ENCODE results near the gene MYCBP.

The MYCBP gene

DNA sequence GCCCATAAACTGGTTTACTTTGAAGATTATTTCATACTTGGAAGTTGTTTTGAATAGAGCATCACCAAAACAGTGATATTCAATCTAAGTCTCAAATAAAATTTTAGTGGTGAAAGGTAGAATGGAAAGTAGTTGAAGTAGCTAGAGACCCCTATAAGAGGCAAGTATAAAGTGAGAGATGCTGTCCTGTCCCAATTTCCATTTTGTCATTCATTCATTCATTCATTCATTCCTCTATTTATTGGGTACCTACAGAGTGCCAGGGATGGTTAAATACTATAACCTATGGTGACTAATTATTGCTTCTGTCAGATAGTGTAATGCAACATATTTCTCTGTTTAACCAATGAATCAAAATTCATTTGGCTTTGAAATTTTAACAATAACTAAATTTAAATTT lies 46.3 kb downstream of the MYCBP start:
- Histone ChIP-seq H2AFZ (ENCODE audit: low read length, unreplicated experiment) (no peak overlapping the region), H3K79me2 (ENCODE audit: control insufficient read depth, insufficient read depth, low read length, unreplicated experiment) (no peaks in the 10 kb centered on the region), H3K36me3 (ENCODE audit: insufficient read depth, low read length) (no peaks in the 10 kb centered on the region), H3K4me1 (ENCODE audit: control insufficient read depth, insufficient read depth, low read length, unreplicated experiment) (no peaks in the 10 kb centered on the region), H3K4me3 (ENCODE audit: low read depth, low read length) (no peak overlapping the region), H3K27me3 (ENCODE audit: insufficient read depth, low read length) (peaks cover 80% of the 10 kb centered on the region), H3K27ac (ENCODE audit: low read depth, low read length) (no peak overlapping the region)

DNA sequence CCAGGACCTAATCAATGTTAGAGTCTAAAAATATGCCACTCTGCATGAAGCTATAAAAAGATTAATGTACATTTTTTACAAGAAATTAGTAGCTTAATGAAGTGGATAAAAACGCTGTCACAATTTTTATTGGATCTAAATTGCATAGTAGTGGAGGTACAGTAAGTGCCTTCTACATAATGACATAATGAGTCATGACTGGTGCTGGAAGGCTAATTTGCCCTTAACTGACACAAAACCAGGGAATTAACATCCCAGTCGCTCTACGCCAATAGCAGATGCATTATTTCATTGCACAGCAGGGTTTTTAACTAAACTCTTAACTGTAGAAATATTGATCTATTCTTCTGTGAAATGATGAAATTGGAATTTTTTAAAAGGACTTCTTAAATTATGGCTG lies 46.9 kb downstream of the MYCBP start:
- H3K27ac ChIP-seq (ENCODE audit: low read depth, low read length) = no peak overlapping the region
- H3K27me3 ChIP-seq (ENCODE audit: insufficient read depth, low read length) = peaks cover 79% of the 10 kb centered on the region
- no peak overlapping the region for H2AFZ ChIP-seq (ENCODE audit: low read length, unreplicated experiment)

GRCh38 chr1:38820860-38821259 lies 52.3 kb downstream of the MYCBP start:
- Histone ChIP-seq H3K79me2 (ENCODE audit: control insufficient read depth, insufficient read depth, low read length, unreplicated experiment) (no peaks in the 10 kb centered on the region), H3K36me3 (ENCODE audit: insufficient read depth, low read length) (no peaks in the 10 kb centered on the region), H3K27me3 (ENCODE audit: insufficient read depth, low read length) (peaks cover 84% of the 10 kb centered on the region), H3K27ac (ENCODE audit: low read depth, low read length) (no peak overlapping the region), H3K4me1 (ENCODE audit: control insufficient read depth, insufficient read depth, low read length, unreplicated experiment) (peaks cover 2% of the 10 kb centered on the region), H2AFZ (ENCODE audit: low read length, unreplicated experiment) (no peak overlapping the region), H3K4me3 (ENCODE audit: low read depth, low read length) (no peak overlapping the region)

More for the DNA sequence above, 46.9 kb downstream of the MYCBP start:
- Histone ChIP-seq H3K79me2 (ENCODE audit: control insufficient read depth, insufficient read depth, low read length, unreplicated experiment) (no peaks in the 10 kb centered on the region), H3K4me1 (ENCODE audit: control insufficient read depth, insufficient read depth, low read length, unreplicated experiment) (no peaks in the 10 kb centered on the region), H3K4me3 (ENCODE audit: low read depth, low read length) (no peak overlapping the region), H3K36me3 (ENCODE audit: insufficient read depth, low read length) (no peaks in the 10 kb centered on the region)

- Histone ChIP-seq H3K4me1 (ENCODE audit: control insufficient read depth, insufficient read depth, low read length, unreplicated experiment) (peaks cover 2% of the 10 kb centered on the region), H3K4me3 (ENCODE audit: low read depth, low read length) (no peak overlapping the region), H3K27ac (ENCODE audit: low read depth, low read length) (no peak overlapping the region), H2AFZ (ENCODE audit: low read length, unreplicated experiment) (no peak overlapping the region), H3K79me2 (ENCODE audit: control insufficient read depth, insufficient read depth, low read length, unreplicated experiment) (no peaks in the 10 kb centered on the region), H3K27me3 (ENCODE audit: insufficient read depth, low read length) (peaks cover 84% of the 10 kb centered on the region), H3K36me3 (ENCODE audit: insufficient read depth, low read length) (no peaks in the 10 kb centered on the region)
Observed at GRCh38 chr1:38819516-38819915, 53.6 kb downstream of the MYCBP start.

DNA sequence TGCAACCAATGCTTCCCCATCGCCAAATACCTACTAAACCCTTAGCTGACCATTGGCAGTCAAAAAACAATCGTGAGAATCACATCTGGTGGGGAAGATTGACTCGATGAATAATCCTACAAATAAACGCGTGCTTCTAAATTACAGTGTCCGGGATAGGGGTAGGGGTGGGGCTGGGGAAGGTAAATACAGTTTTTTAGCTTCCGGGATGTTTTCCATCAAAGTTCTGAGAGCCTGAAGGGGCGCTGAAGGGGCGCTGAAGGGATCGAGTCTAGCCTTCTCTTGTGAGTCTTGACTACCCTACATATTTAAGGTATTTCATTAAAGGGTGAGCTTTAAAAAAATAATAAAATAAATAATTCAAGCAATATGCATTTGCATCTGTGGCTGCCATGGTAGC lies 54.1 kb downstream of the MYCBP start:
- no peaks in the 10 kb centered on the region for H3K36me3 ChIP-seq (ENCODE audit: insufficient read depth, low read length)
- H3K4me3 ChIP-seq (ENCODE audit: low read depth, low read length) = no peak overlapping the region
- peaks cover 84% of the 10 kb centered on the region for H3K27me3 ChIP-seq (ENCODE audit: insufficient read depth, low read length)
- no peaks in the 10 kb centered on the region for H3K79me2 ChIP-seq (ENCODE audit: control insufficient read depth, insufficient read depth, low read length, unreplicated experiment)
- no peak overlapping the region for H2AFZ ChIP-seq (ENCODE audit: low read length, unreplicated experiment)
- H3K4me1 ChIP-seq (ENCODE audit: control insufficient read depth, insufficient read depth, low read length, unreplicated experiment) = peaks cover 2% of the 10 kb centered on the region
- no peak overlapping the region for H3K27ac ChIP-seq (ENCODE audit: low read depth, low read length)

- Histone ChIP-seq H2AFZ (ENCODE audit: low read length, unreplicated experiment) (peak overlapping the region; percentile 40), H3K4me1 (ENCODE audit: control insufficient read depth, insufficient read depth, low read length, unreplicated experiment) (peaks cover 2% of the 10 kb centered on the region), H3K79me2 (ENCODE audit: control insufficient read depth, insufficient read depth, low read length, unreplicated experiment) (no peaks in the 10 kb centered on the region), H3K36me3 (ENCODE audit: insufficient read depth, low read length) (no peaks in the 10 kb centered on the region), H3K27ac (ENCODE audit: low read depth, low read length) (no peak overlapping the region), H3K27me3 (ENCODE audit: insufficient read depth, low read length) (peaks cover 91% of the 10 kb centered on the region), H3K4me3 (ENCODE audit: low read depth, low read length) (0 out of 2 replicates have a peak overlapping the region, but pooled peaks have one; percentile 26)
Observed at GRCh38 chr1:38818175-38818976, 54.8 kb downstream of the MYCBP start.

GRCh38 chr1:38817267-38818174 lies 55.6 kb downstream of the MYCBP start:
- peaks cover 98% of the 10 kb centered on the region for H3K27me3 ChIP-seq (ENCODE audit: insufficient read depth, low read length)
- peaks cover 2% of the 10 kb centered on the region for H3K4me1 ChIP-seq (ENCODE audit: control insufficient read depth, insufficient read depth, low read length, unreplicated experiment)
- no peaks in the 10 kb centered on the region for H3K36me3 ChIP-seq (ENCODE audit: insufficient read depth, low read length)
- H2AFZ ChIP-seq (ENCODE audit: low read length, unreplicated experiment) = peak overlapping the region; percentile 40
- no peaks in the 10 kb centered on the region for H3K79me2 ChIP-seq (ENCODE audit: control insufficient read depth, insufficient read depth, low read length, unreplicated experiment)
- H3K27ac ChIP-seq (ENCODE audit: low read depth, low read length) = no peak overlapping the region
- no peak overlapping the region for H3K4me3 ChIP-seq (ENCODE audit: low read depth, low read length)

- Histone ChIP-seq H3K79me2 (ENCODE audit: control insufficient read depth, insufficient read depth, low read length, unreplicated experiment) (no peaks in the 10 kb centered on the region), H3K27me3 (ENCODE audit: insufficient read depth, low read length) (peaks cover 98% of the 10 kb centered on the region), H3K4me3 (ENCODE audit: low read depth, low read length) (no peak overlapping the region), H3K4me1 (ENCODE audit: control insufficient read depth, insufficient read depth, low read length, unreplicated experiment) (peaks cover 2% of the 10 kb centered on the region), H3K27ac (ENCODE audit: low read depth, low read length) (no peak overlapping the region), H2AFZ (ENCODE audit: low read length, unreplicated experiment) (no peak overlapping the region), H3K36me3 (ENCODE audit: insufficient read depth, low read length) (no peaks in the 10 kb centered on the region)
Observed at GRCh38 chr1:38815903-38816627, 57.1 kb downstream of the MYCBP start.

DNA sequence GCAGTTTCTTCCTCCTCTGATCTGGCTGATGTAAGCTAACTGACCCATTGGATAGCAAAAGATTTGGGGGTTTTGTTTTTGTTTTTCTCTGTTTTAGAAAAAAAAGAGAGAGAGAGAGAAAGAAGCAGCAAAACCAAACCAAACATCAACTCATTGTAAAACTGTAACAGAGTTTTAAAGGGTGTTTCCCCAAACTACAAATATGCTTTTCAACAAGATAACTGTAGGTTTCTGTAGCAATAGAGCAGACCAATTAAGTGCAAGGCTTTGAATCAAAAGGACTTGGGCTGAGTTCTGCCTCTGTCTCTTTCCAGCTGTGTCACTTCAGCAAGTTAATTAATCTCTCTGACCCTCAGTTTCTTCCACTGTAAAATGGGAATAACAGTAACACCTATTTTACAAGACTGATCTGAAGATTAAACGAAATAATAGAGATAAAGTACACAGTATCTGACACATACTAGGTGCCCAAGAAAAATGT lies 58.1 kb downstream of the MYCBP start:
- Histone ChIP-seq H3K4me1 (ENCODE audit: control insufficient read depth, insufficient read depth, low read length, unreplicated experiment) (peaks cover 2% of the 10 kb centered on the region), H3K27me3 (ENCODE audit: insufficient read depth, low read length) (peaks cover 98% of the 10 kb centered on the region), H3K79me2 (ENCODE audit: control insufficient read depth, insufficient read depth, low read length, unreplicated experiment) (no peaks in the 10 kb centered on the region), H3K36me3 (ENCODE audit: insufficient read depth, low read length) (no peaks in the 10 kb centered on the region), H3K27ac (ENCODE audit: low read depth, low read length) (no peak overlapping the region), H2AFZ (ENCODE audit: low read length, unreplicated experiment) (no peak overlapping the region), H3K4me3 (ENCODE audit: low read depth, low read length) (no peak overlapping the region)

GRCh38 chr1:38814444-38814983 lies 58.6 kb downstream of the MYCBP start:
- Histone ChIP-seq H3K27ac (ENCODE audit: low read depth, low read length) (no peak overlapping the region), H3K27me3 (ENCODE audit: insufficient read depth, low read length) (peaks cover 96% of the 10 kb centered on the region), H2AFZ (ENCODE audit: low read length, unreplicated experiment) (no peak overlapping the region), H3K4me3 (ENCODE audit: low read depth, low read length) (no peak overlapping the region), H3K4me1 (ENCODE audit: control insufficient read depth, insufficient read depth, low read length, unreplicated experiment) (peaks cover 2% of the 10 kb centered on the region), H3K36me3 (ENCODE audit: insufficient read depth, low read length) (no peaks in the 10 kb centered on the region), H3K79me2 (ENCODE audit: control insufficient read depth, insufficient read depth, low read length, unreplicated experiment) (no peaks in the 10 kb centered on the region)

Data from ACC112 (cell line).